CD4-positive, alpha-beta T cell treated with Interferon gamma for 1 hour (primary cell): ENCODE data around the gene KIAA1671.
A peak's percentile ranks its signal among the peaks of the same experiment; 100 is the strongest.
"Not testable (repeated sequence)": the region's sequence is repeated elsewhere in the genome, so short reads cannot be mapped to it uniquely, and the experiment has no call there.

ENCODE experiments used
- DNase-seq: peaks from one replicate; pipeline ENCODE4 v3.0.0-alpha.2; 2020

KIAA1671 gene

DNA sequence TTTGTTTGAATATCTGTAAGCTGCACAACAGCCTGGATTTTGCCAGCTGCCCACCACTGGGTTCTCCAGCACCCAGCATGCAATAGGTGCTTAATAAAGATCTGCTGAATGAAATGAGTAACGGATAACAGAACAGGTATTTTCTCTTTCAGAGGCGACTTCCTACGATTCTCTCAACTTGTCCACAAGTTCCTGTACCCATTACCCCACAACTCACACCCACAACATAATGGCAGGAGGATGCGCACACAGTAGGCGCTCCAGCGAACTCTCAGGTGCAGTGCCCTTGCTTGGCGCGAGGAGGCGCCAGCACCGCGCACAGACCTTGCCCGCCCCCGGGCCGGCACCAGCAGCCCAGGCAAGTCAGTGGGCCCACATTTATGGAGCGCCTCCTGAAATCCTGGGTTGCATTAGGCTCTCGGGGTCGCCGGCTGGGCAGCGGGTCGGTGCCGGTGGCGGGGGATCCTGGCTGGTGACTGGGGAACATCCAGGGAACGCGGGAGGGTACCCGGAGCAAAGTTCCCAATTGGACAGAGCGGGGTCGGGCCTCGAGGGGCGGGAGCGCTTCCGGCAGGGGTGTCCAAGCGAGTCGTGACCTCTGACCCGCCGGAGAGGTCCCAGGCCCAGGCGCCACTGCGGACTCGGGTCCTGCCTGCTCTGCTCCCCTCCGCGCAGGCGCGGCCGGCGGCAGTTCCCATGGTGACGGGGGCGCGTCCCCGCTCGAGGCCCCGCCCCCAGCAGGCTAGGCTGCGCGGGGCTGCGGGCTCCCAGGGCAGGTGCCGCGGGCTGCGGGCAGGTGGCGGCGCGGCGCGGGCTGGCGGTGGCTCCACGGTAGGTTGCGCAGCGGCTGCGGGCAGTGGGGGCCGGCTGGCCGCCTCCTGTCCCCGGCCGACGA lies at the start of gene KIAA1671:
Gene KIAA1671, plus strand, starts transcription at position 775 of the 895 bp plus-strand sequence. CDS start 75,284 bp downstream, outside the sequence.
- peak; percentile 83 for DNase-seq

DNA sequence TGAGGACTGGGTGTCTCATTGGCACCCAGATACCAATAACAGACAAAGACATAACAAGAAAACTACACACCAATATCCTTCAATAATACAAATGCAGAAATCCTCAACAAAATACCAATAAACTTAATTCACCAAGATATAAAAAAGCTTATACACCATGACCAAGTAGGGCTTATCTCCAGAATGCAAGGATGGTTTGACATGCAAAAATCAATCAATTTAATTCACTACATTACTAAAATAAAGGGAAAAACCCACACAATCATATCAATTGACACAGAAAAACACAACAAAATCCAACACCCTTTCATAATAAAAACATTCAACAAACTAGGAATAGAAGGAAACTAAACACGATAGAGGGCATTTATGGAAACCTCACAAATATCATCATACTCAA lies 46.6 kb upstream of the KIAA1671 start:
- DNase-seq = no peak

DNA sequence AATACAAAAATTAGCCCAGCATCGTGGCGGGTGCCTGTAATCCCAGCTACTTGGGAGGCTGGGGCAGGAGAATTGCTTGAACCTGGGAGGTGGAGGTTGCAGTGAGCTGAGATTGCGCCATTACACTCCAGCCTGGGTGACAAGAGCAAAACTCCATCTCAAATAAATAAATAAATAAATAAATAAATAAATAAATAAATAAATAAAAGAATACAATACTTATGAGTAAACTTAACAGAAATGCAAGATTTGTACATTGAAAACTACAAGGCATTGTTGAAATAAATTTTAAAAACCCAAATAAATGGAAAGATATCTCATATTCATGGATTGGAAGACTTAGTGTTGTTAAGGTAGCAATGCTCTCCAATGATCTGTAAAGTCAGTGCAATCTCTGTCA lies 45.4 kb upstream of the KIAA1671 start:
- DNase-seq = not testable (repeated sequence)

- DNase-seq = no peak
Measured at GRCh38 chr22:24920029-24920428, 32.5 kb upstream of the KIAA1671 start.

- DNase-seq = no peak
Measured at GRCh38 chr22:24925586-24926427, 26.7 kb upstream of the KIAA1671 start.

DNA sequence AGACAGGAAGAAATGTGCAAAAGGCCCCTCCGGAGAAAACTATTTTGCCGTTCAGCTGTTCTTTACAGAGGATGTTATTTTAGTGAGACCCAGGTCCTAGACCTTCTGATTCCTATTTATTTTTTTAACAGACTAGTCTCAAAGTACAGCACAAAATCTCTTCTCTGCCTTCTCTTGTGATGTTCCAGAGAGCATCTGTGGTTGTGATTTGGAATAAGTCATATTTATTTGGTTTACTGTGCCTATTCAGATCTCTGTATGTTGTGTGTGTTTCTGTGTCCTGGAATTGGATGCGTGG lies 26.1 kb upstream of the KIAA1671 start:
- DNase-seq = no peak

- DNase-seq = no peak
Measured at GRCh38 chr22:24926849-24927579, 25.5 kb upstream of the KIAA1671 start.

GRCh38 chr22:24928322-24928721 lies 24.2 kb upstream of the KIAA1671 start:
- no peak for DNase-seq

DNA sequence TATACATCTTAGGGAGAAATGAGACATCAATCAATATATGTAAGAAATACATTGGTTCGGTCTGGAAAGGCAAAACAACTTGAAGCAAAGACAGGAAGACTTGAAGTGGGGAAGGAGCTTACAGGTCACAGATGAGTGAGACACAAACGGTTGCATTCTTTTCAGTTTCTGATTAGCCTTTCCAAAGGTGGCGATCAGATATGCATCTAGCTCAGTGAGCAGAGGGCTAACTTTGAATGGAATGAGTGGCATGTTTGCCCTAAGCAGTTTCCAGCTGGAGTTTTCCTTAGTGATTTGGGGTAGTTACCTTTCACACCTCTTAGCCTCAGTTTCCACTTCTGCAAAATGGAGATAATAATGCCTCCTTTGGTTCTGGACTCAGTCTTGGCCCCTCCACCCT lies 21.8 kb upstream of the KIAA1671 start:
- no peak for DNase-seq

DNA sequence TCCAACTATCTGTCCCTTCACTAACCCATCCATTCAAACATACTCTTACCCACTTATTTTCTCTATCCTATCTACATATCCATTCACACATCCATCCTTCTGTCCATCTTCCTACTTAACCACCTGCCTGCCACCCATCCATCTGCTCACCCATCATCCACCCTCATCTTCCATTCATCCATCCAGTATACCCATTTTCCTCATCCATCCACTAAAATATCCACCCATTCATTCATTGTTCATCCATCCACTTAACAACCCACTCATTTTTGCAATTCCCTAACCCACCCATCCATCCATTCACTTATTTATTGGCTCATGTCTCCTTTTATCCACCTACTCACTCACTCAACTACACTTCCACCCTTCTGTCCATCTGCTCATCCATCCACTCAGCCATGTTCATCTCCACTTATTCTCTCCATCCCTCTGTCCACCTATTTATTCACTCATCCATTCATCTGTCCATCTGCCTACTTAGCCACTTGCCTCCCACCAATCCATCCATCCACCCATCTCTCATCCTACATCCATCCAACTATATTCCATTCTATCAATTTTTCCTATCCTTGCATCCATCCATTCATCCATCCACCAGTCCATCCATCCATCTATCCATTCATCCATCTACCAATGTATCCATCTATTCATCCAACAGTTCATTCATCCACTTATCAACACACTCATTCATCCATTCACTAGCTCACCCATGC lies 16.6 kb upstream of the KIAA1671 start:
- DNase-seq = no peak

DNA sequence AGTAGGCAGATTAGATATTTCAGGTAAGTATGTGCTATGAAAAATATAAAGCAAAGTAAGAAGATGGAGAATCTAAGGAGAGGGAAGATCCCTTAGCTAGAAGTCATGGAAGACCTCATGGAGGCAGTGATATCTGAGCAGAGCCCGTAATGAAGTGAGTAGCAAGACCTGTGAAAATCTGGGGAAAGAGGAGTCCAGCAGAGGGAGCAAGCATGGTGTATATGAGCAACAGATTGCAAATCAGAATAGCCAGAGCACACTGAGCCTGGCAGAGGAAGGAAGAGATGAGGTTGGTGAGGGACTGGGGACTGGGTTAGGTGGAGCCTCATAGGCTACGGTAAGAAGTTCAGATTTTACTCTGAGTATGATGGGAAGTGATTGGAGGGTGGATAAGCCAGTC lies 15.4 kb upstream of the KIAA1671 start:
- DNase-seq = no peak

DNA sequence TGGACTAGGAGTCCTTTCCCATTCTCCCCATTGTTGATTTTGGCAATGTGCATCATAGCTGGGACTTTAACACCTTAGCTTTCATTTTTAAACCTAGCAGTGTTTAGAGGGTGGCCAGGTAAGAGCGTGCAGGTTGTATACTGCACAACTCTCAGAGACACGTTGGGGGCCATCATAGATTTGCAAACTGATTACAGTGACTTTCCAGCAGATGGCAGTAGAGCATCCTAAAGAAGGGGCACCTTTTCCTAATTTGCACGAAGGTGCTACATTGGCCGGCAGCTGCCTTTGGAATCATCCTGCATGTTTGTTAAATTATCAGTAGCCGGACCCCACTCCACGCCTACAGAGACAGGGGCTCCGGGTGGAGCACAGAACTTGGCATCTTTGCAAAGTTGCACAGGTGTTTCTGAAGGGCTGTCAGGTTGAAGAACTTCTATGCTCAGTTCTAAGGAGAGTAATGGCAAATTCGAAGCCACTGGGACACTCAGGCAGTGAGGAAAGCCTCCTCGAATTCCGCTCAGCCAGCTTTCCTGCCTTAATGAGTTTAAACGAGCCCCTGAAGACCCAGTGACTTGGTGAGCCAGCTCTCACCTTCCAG lies 13.7 kb upstream of the KIAA1671 start:
- peak; percentile 2 for DNase-seq

GRCh38 chr22:24942301-24942700 lies 10.2 kb upstream of the KIAA1671 start:
- no peak for DNase-seq

DNA sequence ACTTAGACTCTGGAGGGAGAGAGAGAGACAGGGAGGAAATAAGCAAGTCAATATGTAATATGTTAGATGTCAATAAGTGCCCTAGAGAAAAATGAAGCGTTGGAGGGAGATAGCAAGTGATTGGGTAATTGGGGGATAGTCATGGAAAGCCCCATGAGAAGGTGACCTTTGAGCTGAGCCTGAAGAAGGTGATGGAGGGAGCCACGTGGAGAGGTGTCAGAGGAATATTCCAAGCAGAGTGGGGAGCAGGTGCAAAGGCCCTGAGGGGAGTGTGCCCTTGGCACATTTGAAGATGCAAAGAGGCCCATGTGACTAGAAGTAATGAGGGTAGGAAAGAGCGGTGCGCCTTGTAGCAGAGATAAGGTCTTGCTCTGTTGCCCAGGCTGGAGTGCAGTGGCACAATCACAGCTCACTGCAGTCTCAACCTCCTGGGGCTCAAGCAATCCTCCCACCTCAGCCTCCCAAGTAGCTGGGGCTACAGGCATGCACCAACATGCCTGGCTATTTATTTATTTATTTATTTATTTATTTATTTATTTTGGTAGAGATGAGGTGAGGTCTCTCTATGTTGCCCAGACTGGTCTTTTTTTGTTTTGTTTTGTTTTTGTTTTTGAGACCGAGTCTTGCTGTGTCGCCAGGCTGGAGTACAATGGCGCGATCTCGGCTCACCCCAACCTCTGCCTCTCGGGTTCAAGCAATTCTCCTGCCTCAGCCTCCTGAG lies 8.1 kb upstream of the KIAA1671 start:
- no peak for DNase-seq

DNA sequence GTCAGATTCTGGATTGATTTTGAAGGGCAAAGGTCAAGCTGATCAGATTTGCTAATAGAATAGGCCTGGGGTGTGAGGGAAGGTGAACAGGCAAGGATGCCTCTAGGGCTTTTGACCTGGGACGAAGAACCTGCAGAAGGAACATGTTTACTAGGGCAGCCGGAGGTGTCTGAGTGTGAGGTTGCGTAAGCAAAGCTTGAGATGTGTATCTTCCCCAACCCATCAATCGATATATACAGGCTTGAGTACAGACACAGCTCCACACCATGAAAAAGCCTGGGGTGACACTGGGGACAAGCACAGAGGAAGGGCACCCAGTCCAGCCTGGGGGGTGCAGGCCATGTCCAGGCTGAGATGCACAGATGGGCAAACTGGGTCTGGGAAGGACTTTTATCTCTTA lies 7.1 kb upstream of the KIAA1671 start:
- DNase-seq = no peak

- DNase-seq = no peak
Measured at GRCh38 chr22:24947383-24947782, 5.1 kb upstream of the KIAA1671 start.

DNA sequence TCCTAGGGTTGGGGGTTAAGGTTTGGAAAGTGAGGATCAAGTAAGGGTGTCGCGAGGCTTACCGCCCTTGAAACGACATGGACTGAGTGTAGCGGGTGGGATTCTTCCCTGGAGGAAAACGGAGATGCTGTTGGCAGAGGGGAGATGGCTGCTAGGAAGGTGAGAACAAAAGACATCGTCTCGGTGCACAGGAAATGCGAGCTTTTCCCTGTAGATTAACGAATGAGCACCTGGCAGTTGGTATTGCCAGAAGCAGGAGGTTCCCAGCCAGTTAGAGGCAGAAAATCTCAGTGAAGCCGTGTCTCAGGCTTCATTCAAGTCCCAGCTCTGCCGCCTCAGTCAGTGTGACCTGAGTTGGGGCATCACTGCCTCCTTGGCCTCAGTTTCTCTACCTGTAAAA lies 4.6 kb upstream of the KIAA1671 start:
- DNase-seq = no peak

DNA sequence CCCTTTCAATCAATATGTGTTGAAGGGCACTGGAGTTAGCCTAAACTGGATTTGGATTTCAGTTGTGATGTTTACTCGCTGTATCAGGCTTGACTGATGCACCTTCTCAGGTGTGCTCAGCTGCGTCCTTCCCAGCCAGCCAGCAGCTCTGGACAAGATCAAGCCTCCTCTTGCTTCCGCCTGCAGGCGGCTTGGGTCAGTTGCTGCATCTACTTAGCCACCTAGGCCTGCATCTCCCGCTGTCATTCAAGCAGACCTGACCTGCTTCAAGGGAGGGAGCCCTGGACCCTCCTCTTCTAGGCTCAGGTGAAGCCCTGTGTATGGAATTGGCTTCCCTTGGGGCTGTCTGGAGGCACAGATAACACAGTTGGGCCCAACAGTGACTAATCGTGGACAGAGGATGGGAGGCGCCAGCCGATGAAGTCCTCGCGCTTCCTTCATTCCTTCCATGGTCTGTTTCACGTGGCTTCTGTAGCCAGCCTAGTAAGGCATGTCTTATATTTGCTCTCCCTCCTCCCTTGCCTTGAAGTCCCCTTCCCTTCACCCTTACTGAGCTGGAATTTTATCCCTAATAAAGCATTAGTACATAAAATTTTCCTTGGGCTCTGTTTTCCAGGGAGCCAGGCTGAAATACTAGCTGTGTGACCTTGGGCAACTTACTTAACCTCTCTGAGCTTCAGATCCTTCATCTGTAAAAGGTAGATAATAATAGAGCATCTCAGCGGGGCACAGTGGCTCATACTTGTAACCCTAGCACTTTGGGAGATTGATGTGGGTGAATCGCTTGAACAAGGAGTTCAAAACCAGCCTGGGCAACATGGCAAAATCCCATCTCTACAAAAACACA lies 3.9 kb upstream of the KIAA1671 start:
- no peak for DNase-seq

- no peak for DNase-seq
Measured at GRCh38 chr22:24950272-24950902, 2.1 kb upstream of the KIAA1671 start.

DNA sequence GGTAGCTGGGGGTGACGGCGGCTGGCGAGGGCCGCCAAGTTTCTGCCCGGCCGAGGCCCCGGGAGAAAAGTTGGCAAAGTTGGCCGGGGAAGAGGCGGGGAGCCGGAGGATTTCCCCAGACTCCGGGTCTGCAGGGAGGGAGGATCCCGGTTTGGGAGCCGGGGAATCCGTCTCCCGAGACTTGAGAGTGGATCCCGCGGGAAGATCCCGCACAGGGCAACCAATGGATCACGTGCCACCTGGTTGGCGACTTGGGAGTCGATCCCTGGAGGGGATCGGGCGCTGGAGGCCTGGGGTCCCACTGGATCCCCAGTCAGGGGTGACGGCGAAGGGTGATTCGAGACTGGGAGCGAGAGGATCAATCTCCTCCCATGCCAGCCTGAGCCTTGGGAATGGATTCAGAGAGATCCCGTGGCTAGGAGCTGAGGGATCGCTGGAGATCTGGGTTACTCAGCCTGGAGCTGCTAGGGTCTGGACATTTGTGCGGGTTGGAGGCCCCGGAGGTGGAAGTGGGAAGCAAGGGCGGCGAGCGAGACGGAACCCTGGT lies 394 bp downstream of the KIAA1671 start:
- DNase-seq = no peak
